Measurements from ENCODE around the gene TECR.
"Not testable (repeated sequence)": the region's sequence is repeated elsewhere in the genome, so short reads cannot be mapped to it uniquely, and the experiment has no call there.

The TECR gene

GRCh38 chr19:14540741-14541525 is 11.5 kb downstream of the TECR start:
- no peak for DNase-seq (ENCODE audit: low read depth)

GRCh38 chr19:14541979-14542378 is 12.6 kb downstream of the TECR start:
- not testable (repeated sequence) for DNase-seq (ENCODE audit: low read depth)

- no peak for DNase-seq (ENCODE audit: low read depth)
These were observed 13.4 kb downstream of the TECR start for GRCh38 chr19:14542711-14543328.

DNA sequence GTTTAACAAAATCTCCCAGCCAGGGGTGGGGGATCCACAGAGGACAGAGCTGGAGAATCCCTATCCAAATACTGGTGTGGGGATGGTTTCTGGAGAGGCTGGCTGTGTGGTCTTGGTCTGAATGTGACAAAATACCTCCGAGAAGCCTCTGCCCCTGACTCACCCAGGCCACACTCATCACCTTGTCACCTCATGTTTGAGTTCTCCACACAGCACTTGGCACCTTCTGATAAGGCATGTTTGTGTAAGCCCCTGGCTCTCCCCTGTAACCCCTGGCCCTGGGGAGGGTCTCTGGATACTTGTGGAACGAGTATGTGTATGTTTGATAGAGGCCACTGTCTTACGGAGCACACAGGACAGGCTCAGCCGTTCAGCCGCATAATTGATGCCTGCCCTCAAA is 14.7 kb downstream of the TECR start:
- DNase-seq (ENCODE audit: low read depth), result no peak

- DNase-seq (ENCODE audit: low read depth), result no peak
These were observed 15.8 kb downstream of the TECR start for GRCh38 chr19:14544977-14545715.

- no peak for DNase-seq (ENCODE audit: low read depth)
These were observed 16.3 kb downstream of the TECR start for GRCh38 chr19:14545716-14546082.

- DNase-seq (ENCODE audit: low read depth), result no peak
These were observed 20.9 kb downstream of the TECR start for GRCh38 chr19:14550201-14550754.

- not testable (repeated sequence) for DNase-seq (ENCODE audit: low read depth)
These were observed 22.0 kb downstream of the TECR start for GRCh38 chr19:14551134-14552005.

DNA sequence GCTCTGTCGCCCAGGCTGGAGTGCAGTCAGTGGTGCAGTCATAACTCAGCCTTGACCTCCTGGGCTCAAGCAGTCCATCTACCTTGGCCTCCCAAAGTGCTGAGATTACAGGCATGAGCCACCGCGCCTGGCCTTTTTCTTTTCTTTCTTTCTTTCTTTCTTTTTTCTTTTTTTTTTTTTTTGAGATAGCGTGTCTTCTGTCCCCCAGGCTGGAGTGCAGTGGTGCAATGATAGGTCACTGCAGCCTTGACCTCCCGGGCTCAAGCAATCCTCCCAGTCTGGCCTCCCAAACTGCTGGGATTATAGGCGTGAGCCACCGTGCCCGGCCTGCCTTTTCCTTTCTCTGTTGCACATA is 22.6 kb downstream of the TECR start:
- not testable (repeated sequence) for DNase-seq (ENCODE audit: low read depth)

- DNase-seq (ENCODE audit: low read depth), result no peak
These were observed 23.9 kb downstream of the TECR start for GRCh38 chr19:14553042-14553938.

DNA sequence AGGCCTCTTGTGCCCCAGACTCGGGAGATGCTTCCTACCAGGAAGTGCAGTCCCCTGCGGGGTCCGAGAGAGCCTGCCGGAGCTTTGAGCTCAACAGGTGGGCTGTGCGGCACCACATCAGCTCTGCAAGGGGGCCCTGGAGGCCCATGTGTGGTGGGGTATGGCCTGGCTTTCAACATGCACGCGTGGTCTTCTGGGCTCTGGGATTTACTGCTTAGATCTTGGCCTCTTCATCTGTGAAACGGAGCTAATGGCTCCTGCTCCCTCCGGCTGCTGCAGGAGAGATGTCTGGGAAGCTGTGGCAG is 24.5 kb downstream of the TECR start:
- DNase-seq (ENCODE audit: low read depth), result no peak

DNA sequence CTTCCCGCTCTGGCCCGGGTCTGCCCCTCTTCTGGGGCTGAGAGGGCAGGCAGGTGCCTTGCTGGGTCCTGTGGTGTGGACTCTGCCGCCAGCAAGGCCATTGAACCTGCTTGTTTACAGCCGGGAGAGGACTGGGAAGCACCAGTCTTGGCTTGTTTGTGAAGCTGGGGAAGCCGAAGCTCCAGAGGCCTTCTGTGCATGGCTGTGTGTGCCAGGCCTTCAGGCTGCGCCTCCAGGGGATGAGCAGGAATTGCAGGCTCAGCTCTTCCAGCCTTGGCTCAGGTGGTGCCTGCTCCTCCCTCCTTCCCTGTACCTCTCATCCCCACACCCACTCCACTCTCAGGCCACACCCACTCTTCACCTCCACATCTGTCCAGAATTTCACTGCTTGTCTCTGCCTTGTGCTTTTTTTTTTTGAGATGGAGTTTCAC is 25.0 kb downstream of the TECR start:
- DNase-seq (ENCODE audit: low read depth), result no peak

DNA sequence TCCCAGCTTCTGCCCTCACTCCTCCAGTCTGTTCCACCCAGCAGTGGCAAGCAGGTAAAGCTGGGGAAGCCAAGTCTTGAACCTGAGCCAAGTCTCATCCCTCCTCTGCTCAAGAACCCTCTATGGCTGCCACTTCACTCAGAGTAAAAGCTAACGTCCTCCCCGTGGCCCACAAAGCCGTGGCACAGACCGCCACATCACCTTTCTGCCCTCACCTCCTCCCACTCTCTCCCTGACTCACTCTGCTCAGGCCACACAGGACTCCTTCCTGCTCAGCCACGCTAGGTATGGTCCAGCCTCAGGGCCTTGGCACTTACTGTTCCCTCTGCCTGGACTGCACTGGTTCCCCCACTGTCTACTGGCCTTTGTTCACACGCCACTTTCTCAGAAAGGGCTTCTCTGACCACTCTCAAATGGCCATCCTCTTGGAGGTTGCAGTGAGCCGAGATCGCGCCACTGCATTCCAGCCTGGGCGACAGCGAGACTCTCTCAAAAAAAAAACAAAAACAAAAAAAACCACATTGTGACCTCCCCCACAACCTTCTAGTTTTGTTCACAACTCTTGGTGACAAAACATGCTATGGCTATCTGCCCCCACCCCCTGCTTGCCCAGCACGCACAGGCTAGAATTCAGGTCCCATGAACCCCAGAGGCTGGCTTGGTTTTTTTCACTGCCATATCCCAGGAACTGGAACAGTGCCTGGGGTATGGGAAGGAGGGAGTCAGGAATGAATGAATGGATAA is 26.7 kb downstream of the TECR start:
- DNase-seq (ENCODE audit: low read depth), result no peak

- DNase-seq (ENCODE audit: low read depth), result no peak
These were observed 27.3 kb downstream of the TECR start for GRCh38 chr19:14556662-14557188.

DNA sequence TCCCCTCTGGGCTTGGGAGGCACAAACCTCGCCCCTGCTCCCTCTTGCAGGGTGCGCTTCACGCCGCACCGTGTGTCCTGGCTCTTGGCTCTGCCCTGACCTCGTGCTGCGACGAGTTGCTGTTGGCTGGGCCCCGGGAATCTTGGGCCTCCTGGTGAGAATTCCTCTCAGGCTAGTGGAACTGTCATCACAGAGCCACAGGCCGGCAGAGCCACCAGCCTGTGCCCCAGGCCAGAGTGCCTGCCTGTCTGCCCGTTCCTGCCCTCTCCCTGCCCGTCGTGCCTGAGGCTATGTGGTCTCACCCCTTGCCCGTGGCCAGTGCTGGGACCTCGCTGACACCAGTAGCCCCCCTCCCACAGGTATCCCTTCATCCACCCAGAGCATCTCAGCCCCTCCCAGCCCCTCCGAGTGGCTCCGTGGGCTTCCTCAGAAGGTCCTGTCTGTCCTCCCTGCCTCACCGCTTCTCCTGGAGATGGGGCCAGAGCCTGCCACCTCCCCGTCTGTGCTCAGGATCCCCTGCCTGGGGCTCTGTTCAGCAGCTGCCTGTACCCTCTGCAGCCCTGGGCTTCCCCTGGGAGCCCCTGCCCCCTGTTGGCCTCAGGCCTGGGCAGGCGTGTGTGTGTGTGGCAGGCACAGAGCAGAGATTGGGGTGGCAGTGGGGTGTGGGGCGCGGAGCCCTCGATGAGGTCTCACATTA is 29.1 kb downstream of the TECR start:
- no peak for DNase-seq (ENCODE audit: low read depth)

DNA sequence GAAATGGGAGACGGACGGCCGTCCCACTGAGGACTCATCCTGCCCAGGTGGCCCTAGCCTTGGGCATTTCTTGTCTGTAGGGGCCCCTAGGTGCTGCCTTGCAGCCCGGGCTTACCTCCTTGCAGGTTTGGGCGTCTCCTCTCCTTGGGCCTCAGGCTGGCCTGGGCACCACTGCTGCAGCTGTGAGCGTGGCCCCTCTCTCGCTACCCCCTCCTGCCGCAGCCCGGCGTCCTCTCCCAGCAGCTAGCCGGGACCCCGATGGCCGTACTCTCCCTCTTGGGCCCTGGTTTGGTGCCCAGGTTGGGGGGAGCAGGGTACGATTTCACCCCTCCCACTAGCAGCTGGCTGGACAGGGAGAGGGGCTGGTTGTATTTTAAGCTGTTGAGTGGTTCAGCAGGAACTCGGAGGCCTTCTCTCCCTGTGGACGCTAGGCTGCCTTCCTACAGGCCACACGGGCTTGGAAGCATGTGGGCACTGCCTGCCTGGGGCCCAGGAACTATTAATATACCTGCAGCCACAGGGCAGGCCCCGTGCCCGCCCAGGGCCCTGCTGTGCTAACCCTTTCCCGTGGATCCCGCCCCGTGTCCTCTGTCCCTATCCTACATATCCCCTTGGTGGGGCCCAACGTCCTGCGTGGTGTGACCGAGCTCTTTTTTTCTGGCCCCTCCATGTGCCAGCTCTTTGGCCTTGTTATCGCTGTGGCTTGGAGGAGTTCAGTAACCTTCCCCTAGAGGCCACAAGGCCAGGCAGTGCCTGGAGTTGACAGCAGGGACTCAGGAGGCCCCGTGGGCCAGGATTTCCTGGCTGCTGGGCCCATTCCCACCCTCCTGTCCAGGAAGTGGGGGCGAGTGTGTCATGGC is 30.8 kb downstream of the TECR start:
- no peak for DNase-seq (ENCODE audit: low read depth)

DNA sequence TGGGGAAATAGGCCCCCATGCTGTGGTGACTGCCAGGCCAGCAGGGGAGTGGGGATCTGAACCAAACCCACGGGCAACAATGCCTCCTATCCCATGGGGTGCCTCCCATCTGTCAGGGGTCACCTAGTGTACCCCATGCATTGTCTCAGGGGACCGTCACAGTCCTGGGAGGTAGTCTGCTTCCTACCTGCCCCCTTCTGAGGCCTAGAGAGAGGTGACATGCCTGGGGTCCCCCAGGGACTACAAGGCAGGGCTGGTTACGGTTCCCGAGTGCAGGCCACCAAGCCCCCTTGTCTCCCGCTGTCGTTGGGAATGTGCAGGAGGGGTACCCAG is 31.3 kb downstream of the TECR start:
- no peak for DNase-seq (ENCODE audit: low read depth)

DNA sequence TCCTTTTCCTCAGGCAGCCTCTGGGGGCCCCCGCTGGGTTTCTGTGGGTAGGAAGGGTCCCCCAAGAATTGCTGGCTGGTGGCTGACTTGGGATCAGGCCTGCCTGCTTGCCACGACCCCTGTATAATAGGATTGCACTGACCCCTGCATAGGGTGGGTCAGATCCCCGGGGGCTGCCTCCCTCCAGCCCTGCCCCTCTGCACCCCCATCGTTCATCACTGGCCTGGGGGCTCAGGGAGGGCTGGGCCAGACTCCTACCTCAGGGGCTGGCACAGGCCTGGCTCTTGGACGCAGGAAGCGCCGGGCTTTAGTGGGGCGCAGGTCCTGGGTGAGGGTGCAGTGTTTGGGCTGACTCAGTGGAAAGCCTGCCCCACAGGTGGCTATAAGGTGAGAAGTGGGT is 31.9 kb downstream of the TECR start:
- DNase-seq (ENCODE audit: low read depth), result no peak

All from HS-5 (cell line).